GM23248 (cell line): ENCODE results near the gene NFIC.

Experiments
- EZH2 ChIP-seq: fragments of 200-600 bp; sonication (generic); IDR thresholded peaks from 2 replicates; pipeline ENCODE4 v1.6.1; 2018; ENCODE audit warnings: antibody characterized with exemption, mild to moderate bottlenecking; ENCODE audit not compliant: insufficient read depth, poor library complexity, severe bottlenecking
- EZH2phosphoT487 ChIP-seq: fragments of 200-600 bp; sonication (generic); IDR thresholded peaks from 2 replicates; pipeline ENCODE4 v1.6.1; 2018; ENCODE audit warnings: antibody characterized with exemption, moderate library complexity, mild to moderate bottlenecking, low read depth; ENCODE audit not compliant: insufficient read depth

DNA sequence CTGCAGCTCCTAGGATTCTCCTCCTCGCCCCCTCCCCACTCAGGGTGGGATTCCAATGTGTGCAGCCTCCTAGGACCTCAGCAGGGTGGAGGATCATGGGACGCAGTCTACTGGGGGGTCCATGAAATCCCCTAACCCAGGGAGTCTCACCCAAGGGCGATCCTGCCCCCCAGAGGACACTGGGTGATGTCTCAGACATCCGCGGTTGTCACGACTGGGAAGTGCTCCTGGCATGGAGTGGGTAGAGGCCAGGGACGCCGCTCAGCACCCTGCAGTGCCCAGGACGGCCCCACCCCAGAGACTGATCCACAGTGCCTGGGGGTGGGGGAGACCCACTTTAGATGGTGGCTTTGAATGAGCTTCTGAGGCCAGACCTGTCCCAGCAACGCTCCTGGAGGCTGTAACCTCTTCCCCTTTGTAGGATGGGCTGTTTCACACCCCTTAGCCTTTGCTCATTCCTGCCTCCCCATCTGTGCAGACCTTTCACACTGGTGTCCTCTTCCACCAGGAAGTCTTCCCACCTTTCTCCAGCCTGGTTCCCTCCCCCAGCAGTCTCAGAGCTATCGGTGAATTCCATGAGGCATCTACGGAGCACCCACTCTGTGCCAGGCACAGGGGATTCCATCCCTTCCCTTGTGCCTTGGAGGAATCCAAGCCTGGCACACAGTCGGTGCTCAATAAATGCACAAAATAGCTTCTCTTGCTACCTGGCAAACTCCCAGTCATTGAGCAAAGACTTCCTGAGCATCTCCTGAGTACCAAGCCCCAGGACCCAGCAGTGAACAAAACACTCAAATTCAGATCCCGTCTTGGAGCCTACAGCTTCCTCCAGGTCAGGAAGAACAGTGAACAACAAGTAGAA is 103.5 kb downstream of the NFIC start:
- TF ChIP-seq EZH2 (no peak), EZH2phosphoT487 (no peak)
